Lower leg skin (tissue), 4 donors: ENCODE measurements around the gene AMBP. TPM values are rescaled to one million over a fixed set of nuclear protein-coding genes. Genes with fewer than 3 reads are reported as not detected.

Experiments used
- DNase-seq, 2 donors: peaks; one replicate each; pipeline ENCODE4 v3.0.0-alpha.2; 2019; ENCODE audit warnings: low spot score in 2 of 2
- H3K4me3 ChIP-seq: fragments of 200-600 bp; sonication (generic); 2 replicates; pipeline ENCODE4 v1.5.1; 2017; ENCODE audit warnings: mild to moderate bottlenecking, low read depth; ENCODE audit not compliant: poor library complexity, severe bottlenecking
- CTCF ChIP-seq, 3 donors: fragments of 450-650 bp; IDR thresholded peaks; one replicate each; pipeline ENCODE4 v1.5.1; 2016; ENCODE audit warnings: antibody characterized with exemption in 3 of 3, mild to moderate bottlenecking in 3 of 3, moderate library complexity in 2 of 3
- POLR2A ChIP-seq, 2 donors: fragments of 450-650 bp; IDR thresholded peaks; one replicate each; pipeline ENCODE4 v1.6.1; 2016 to 2017; ENCODE audit warnings: antibody characterized with exemption in 2 of 2, mild to moderate bottlenecking in 1 of 2, moderate library complexity in 1 of 2
- WGBS, 2 donors: methylation state at CpG; one replicate each; pipeline ENCODE4 v1.1.5; 2018; 5-methylcytosine and 5-hydroxymethylcytosine counted together
- intact Hi-C: fragments of 100-400 bp; cut with DNase I; formaldehyde crosslinking; loops from one replicate; pipeline ENCODE4 v1.15.0; 2023; ENCODE audit warnings: low total_unique reads
- total RNA-seq, 4 donors: library from RNA; depleted of rRNA; stranded (reverse); fragments of >200 nt; gene quantifications; one replicate each; pipeline ENCODE4 v1.1.0, GENCODE V29; 2016

Gene AMBP
- total RNA-seq, 4 donors from 2014 or later = not detected

- peak in 1 of 2 donors; percentile 66 for DNase-seq
- 64 to 84% methylated on average over 2 of the region's 2 CpGs for WGBS, 2 donors
- TF ChIP-seq CTCF (IDR thresholded peaks at IDR 0.05) = no peak
- no peak for TF ChIP-seq POLR2A (IDR thresholded peaks at IDR 0.05)
- intact Hi-C loops = no loop called here
- no peak overlapping the region for H3K4me3 ChIP-seq
These were observed 21.7 kb upstream of the AMBP start for GRCh38 chr9:114099669-114100270.

GRCh38 chr9:114098936-114099668 lies 21.0 kb upstream of the AMBP start, which contains the start of gene KIF12:
KIF12 (minus strand) TSS chr9:114099292; CDS start chr9:114099276, 16 bp downstream.
- intact Hi-C loops = no loop called here
- no peak for TF ChIP-seq CTCF (IDR thresholded peaks at IDR 0.05)
- WGBS, 2 donors = 37 to 46% methylated on average over 32 of the region's 32 CpGs
- DNase-seq = peak in 1 of 2 donors; percentile 84
- H3K4me3 ChIP-seq = peak within 1 kb of the TSS; percentile 6

DNA sequence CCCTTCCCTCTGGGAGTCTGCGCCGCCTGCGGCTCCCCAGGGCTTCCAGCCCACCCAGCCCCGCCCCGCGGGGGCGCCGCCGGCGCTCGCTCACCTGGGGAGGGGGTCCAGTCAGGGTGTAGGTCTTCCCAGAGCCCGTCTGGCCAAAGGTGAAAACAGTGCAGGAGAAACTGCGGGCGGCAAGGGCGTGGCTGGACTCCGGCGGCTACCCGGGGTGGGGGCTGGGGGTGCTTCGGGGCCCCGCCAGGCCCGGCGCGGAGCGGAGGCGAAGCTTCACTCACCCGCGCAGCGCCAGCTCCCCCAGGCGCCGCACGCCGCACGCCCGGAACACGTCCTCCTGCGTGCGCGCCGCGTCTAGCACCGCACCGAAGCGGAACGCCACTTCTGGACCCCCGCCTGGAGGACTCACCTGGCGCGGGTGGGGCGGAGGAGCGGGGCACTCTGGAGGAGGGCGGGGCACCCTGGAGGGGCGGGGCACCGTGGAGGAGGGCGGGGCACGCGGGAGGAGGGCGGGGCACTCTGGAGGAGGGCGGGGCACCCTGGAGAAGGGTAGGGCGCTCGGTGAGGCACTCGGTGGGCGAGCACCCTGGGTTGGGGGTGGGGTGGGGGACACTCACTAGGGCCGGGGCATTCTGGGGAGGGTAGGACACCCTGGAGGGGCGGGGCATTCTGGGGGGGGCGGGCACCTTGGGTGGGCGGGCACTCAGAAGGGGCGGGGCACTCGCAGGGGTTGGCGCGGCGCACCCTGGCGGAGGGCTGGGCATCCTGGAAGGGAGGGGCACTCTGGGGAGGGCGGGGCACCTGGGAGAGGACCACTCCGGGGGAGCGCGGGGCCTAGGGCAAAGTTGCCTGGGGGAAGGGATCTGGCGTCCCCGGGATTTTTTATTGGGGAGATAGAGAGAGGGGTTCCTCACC lies 20.2 kb upstream of the AMBP start:
- WGBS, 2 donors = 1 to 9% methylated on average over 15 to 22 of the region's 77 CpGs
- H3K4me3 ChIP-seq = peak overlapping the region; percentile 6
- DNase-seq = peak in 1 of 2 donors; percentile 86
- intact Hi-C loops = no loop called here
- TF ChIP-seq POLR2A (IDR thresholded peaks at IDR 0.05) (no peak), CTCF (IDR thresholded peaks at IDR 0.05) (no peak)

DNA sequence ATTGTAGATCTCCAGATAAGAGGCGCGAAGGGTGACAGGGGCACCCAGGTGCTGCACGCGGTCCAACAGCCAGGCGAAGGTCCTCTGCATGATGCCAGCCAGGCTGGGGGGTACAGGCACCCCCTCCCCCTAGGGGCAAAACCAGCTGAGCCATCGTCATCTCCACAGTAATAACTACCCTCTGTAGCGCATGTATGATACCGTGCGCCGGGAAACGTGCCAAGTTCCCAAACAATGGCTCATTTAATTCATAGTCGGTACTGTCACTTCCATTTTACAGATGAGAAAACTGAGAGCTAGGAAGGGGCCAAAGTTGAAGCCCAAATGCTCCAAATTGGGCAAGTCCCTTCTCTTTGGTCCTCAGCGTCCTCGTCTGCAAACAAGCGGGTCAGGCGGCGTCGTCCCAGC lies 19.5 kb upstream of the AMBP start:
- intact Hi-C loops = no loop called here
- DNase-seq = peak in 1 of 2 donors; percentile 85
- H3K4me3 ChIP-seq = peak overlapping the region; percentile 6
- 20 to 32% methylated on average over 14 to 18 of the region's 18 CpGs for WGBS, 2 donors
- TF ChIP-seq POLR2A (IDR thresholded peaks at IDR 0.05) (no peak), CTCF (IDR thresholded peaks at IDR 0.05) (no peak)

- no peak for TF ChIP-seq POLR2A (IDR thresholded peaks at IDR 0.05)
- no peak for TF ChIP-seq CTCF (IDR thresholded peaks at IDR 0.05)
- DNase-seq = peak in 1 of 2 donors; percentile 74
- no peak overlapping the region for H3K4me3 ChIP-seq
- intact Hi-C loops = no loop called here
- 67 to 74% methylated on average over 14 of the region's 14 CpGs for WGBS, 2 donors
These were observed 18.9 kb upstream of the AMBP start for GRCh38 chr9:114096866-114097612.
